GM18511 (cell line): ENCODE measurements around the gene GGPS1.
"Not testable (repeated sequence)": the region's sequence is repeated elsewhere in the genome, so short reads cannot be mapped to it uniquely, and the experiment has no call there.

Source experiments
- ATAC-seq: cut with Tn5 transposase; IDR thresholded peaks from one replicate; pipeline ENCODE4 v1.9.1; 2021; ENCODE audit warnings: mild to moderate bottlenecking, moderate library complexity; ENCODE audit not compliant: unreplicated experiment

Gene GGPS1

GRCh38 chr1:235304549-235305451, 23.6 kb upstream of the GGPS1 start:
- ATAC-seq, result no peak

- no peak for ATAC-seq
Observed at GRCh38 chr1:235307158-235308124, 20.9 kb upstream of the GGPS1 start.

GRCh38 chr1:235309206-235309605, 19.2 kb upstream of the GGPS1 start:
- ATAC-seq, result not testable (repeated sequence)

GRCh38 chr1:235313262-235313661, 15.1 kb upstream of the GGPS1 start:
- ATAC-seq, result no peak

GRCh38 chr1:235313931-235314678, 14.3 kb upstream of the GGPS1 start:
- no peak for ATAC-seq

GRCh38 chr1:235315173-235315572, 13.2 kb upstream of the GGPS1 start:
- ATAC-seq, result no peak

- no peak for ATAC-seq
Observed at GRCh38 chr1:235315735-235316134, 12.6 kb upstream of the GGPS1 start.

GRCh38 chr1:235317168-235317567, 11.2 kb upstream of the GGPS1 start:
- no peak for ATAC-seq

- ATAC-seq, result no peak
Observed at GRCh38 chr1:235319255-235319654, 9.1 kb upstream of the GGPS1 start.

- ATAC-seq, result no peak
Observed at GRCh38 chr1:235320521-235321179, 7.7 kb upstream of the GGPS1 start.

- ATAC-seq, result no peak
Observed at GRCh38 chr1:235324296-235324695, 4.1 kb upstream of the GGPS1 start.

GRCh38 chr1:235325139-235325538, 3.2 kb upstream of the GGPS1 start:
- no peak for ATAC-seq

GRCh38 chr1:235325854-235326253, 2.5 kb upstream of the GGPS1 start:
- no peak for ATAC-seq

GRCh38 chr1:235326719-235327558, 1.4 kb upstream of the GGPS1 start:
- ATAC-seq, result peak; percentile 24

GRCh38 chr1:235327559-235328270, 655 bp upstream of the GGPS1 start, which contains the start of gene ARID4B:
Gene ARID4B (minus strand): TSS chr1:235328179. CDS start chr1:235326919, 1,260 bp downstream.
- peak; percentile 9 for ATAC-seq

GRCh38 chr1:235329139-235329902, 951 bp downstream of the GGPS1 start:
- ATAC-seq, result peak; percentile 30

- ATAC-seq, result no peak
Observed at GRCh38 chr1:235330918-235331285, 2.5 kb downstream of the GGPS1 start.

GRCh38 chr1:235331401-235331800, 3.0 kb downstream of the GGPS1 start:
- ATAC-seq, result no peak
